ENCODE results near the gene MAPKAPK2.

MAPKAPK2 gene

GRCh38 chr1:206664740-206665139 is 20.0 kb upstream of the MAPKAPK2 start:
- Histone ChIP-seq H3K4me3 (ENCODE audit: low read depth, low read length) (no peak overlapping the region), H3K36me3 (ENCODE audit: control insufficient read depth in 2 of 2, insufficient read depth in 1 of 2, low read length in 2 of 2) (no peaks in the 10 kb centered on the region), H3K4me1 (ENCODE audit: control insufficient read depth, insufficient read depth, low read length) (no peaks in the 10 kb centered on the region), H3K9me3 (ENCODE audit: control insufficient read depth, insufficient read depth, low read depth, low read length) (no peaks in the 10 kb centered on the region), H3K27ac (ENCODE audit: extremely low read depth, low read depth, low read length) (no peak overlapping the region)
- POLR2A ChIA-PET: interaction anchor here (0.8 to 1.3 kb wide), 3 partner anchors 29 to 108 kb away, joined by 3 to 7 read pairs (median 4); partner anchors contain the start of gene DYRK3
- CTCF ChIA-PET: interaction anchor here (0.6 to 25.1 kb wide), 35 partner anchors 10 to 531 kb away, joined by 3 to 380 read pairs (median 8); partner anchors contain the start of genes DYRK3, EIF2D and MAPKAPK2
- TF ChIP-seq ZNF184 (tag by site-specific recombination; IDR thresholded peaks at IDR 0.05) (no peak), ZNF558 (tag by site-specific recombination; IDR thresholded peaks at IDR 0.05) (no peak), ZNF398 (tag by site-specific recombination; IDR thresholded peaks at IDR 0.05) (no peak), ZNF560 (tag by site-specific recombination; IDR thresholded peaks at IDR 0.05; ENCODE audit: borderline replicate concordance) (no peak), SCRT2 (tag by site-specific recombination; IDR thresholded peaks at IDR 0.05) (no peak), SCRT1 (tag by site-specific recombination; IDR thresholded peaks at IDR 0.05; ENCODE audit: borderline replicate concordance) (no peak), MYNN (tag by site-specific recombination; IDR thresholded peaks at IDR 0.05; ENCODE audit: borderline replicate concordance) (no peak), ZNF394 (tag by site-specific recombination; IDR thresholded peaks at IDR 0.05; ENCODE audit: borderline replicate concordance) (no peak), ZFP41 (tag by site-specific recombination; IDR thresholded peaks at IDR 0.05; ENCODE audit: borderline replicate concordance) (no peak), ZBTB17 (tag by site-specific recombination; IDR thresholded peaks at IDR 0.05) (no peak), ZNF768 (tag by site-specific recombination; IDR thresholded peaks at IDR 0.05) (no peak), SETDB1 (IDR thresholded peaks at IDR 0.05; ENCODE audit: insufficient read length, low read length) (no peak), ZNF473 (tag by site-specific recombination; IDR thresholded peaks at IDR 0.05) (no peak), KLF1 (tag by site-specific recombination; IDR thresholded peaks at IDR 0.05) (no peak)
- TF ChIP-seq, protein P1, sequence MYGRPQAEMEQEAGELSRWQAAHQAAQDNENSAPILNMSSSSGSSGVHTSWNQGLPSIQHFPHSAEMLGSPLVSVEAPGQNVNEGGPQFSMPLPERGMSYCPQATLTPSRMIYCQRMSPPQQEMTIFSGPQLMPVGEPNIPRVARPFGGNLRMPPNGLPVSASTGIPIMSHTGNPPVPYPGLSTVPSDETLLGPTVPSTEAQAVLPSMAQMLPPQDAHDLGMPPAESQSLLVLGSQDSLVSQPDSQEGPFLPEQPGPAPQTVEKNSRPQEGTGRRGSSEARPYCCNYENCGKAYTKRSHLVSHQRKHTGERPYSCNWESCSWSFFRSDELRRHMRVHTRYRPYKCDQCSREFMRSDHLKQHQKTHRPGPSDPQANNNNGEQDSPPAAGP (tag by site-specific recombination; IDR thresholded peaks at IDR 0.05): no peak

DNA sequence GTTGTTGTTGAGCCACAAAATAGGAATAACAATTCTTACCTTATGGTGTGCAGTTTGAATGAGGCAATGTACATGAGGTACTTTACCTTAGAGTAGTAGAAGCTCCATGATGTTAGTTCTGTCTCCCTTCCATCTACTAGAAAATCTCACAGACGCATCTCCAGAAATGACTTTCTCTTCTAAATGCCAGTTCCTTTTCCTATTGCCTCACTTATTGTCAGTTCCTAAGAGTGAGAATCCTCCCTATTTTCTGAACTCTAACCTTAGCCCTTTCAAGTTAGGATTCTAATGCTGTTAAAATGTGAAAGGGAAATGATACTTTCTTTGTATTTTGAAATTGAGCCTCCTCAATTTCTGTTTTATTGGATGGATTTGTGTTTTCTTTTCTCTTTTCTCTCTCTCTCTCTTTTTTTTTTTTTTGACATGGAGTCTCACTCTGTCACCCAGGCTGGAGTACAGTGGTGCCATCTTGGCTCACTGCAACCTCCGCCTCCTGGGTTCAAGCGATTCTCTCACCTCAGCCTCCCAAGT is 18.6 kb upstream of the MAPKAPK2 start:
- peak; percentile 92 for TF ChIP-seq PRDM1 (tag by site-specific recombination; IDR thresholded peaks at IDR 0.05)
- no peak for TF ChIP-seq ZNF624 (tag by site-specific recombination; IDR thresholded peaks at IDR 0.05)
- no peak for TF ChIP-seq ZNF341 (tag by site-specific recombination; IDR thresholded peaks at IDR 0.05; ENCODE audit: low read depth)
- no peak overlapping the region for H3K4me3 ChIP-seq (ENCODE audit: low read depth, low read length)
- no peaks in the 10 kb centered on the region for H3K4me1 ChIP-seq (ENCODE audit: control insufficient read depth, insufficient read depth, low read length)
- POLR2A ChIA-PET: interaction anchor here (1.2 kb wide), 1 partner anchor 31 kb away, joined by 4 read pairs; the partner anchor contains the start of gene DYRK3
- no peaks in the 10 kb centered on the region for H3K36me3 ChIP-seq (ENCODE audit: control insufficient read depth in 2 of 2, insufficient read depth in 1 of 2, low read length in 2 of 2)
- CTCF ChIA-PET: interaction anchor here (0.7 to 25.1 kb wide), 13 partner anchors 9 to 317 kb away, joined by 3 to 380 read pairs (median 26); partner anchors contain the start of gene DYRK3
- H3K9me3 ChIP-seq (ENCODE audit: control insufficient read depth, insufficient read depth, low read depth, low read length): no peaks in the 10 kb centered on the region
- no peak overlapping the region for H3K27ac ChIP-seq (ENCODE audit: extremely low read depth, low read depth, low read length)

DNA sequence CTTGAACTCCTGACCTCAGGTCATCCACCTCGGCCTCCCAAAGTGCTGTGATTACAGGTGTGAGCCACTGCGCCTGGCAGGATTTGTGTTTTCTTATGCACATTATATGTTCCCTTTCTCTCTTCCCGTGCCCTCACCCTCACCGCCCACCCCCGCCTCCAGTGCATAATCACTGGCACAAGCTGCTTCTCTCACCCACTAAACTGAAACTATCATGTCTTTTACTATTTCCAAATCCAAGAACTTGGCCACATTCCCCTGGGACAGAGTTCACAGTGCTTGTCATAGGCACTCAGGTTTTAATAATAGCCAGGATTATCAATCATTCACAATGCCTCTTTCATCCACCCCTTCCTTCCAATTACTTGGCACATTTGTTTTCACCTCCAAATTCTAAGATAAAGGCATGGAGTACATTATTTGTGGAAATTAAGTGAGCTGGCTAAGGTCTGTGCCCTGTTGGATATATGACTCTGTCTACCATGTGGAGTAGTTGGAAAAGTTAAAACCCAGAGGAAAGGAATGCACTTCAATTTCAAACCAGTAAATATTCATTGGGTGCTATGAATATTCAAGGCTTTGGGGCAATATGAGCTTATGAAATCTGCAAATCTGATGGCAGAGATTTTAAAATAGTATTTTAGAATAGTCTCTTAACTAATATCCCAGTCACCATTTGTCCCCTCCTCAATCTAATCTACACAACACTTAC is 17.6 kb upstream of the MAPKAPK2 start:
- no peak overlapping the region for H3K4me3 ChIP-seq (ENCODE audit: low read depth, low read length)
- ChIA-PET CTCF (interaction anchor here (0.6 to 25.1 kb wide), 9 partner anchors 8 to 188 kb away, joined by 3 to 380 read pairs (median 7); partner anchors contain the start of gene DYRK3), POLR2A (no interaction called here)
- H3K27ac ChIP-seq (ENCODE audit: extremely low read depth, low read depth, low read length): no peak overlapping the region
- no peaks in the 10 kb centered on the region for H3K36me3 ChIP-seq (ENCODE audit: control insufficient read depth in 2 of 2, insufficient read depth in 1 of 2, low read length in 2 of 2)
- no peaks in the 10 kb centered on the region for H3K9me3 ChIP-seq (ENCODE audit: control insufficient read depth, insufficient read depth, low read depth, low read length)
- TF ChIP-seq ZFHX2 (tag by site-specific recombination; conservative IDR thresholded peaks at IDR 0.05): peak; percentile 68
- TF ChIP-seq EGR2 (tag by site-specific recombination; IDR thresholded peaks at IDR 0.05; ENCODE audit: low read depth): peak; percentile 63
- no peak for TF ChIP-seq ZSCAN23 (tag by site-specific recombination; IDR thresholded peaks at IDR 0.05)
- no peaks in the 10 kb centered on the region for H3K4me1 ChIP-seq (ENCODE audit: control insufficient read depth, insufficient read depth, low read length)

Measured in HEK293 (cell line).